Measurements from ENCODE around the gene SHKBP1.

GRCh38 chr19:40589591-40590429 lies 13.1 kb downstream of the SHKBP1 start:
- TF ChIP-seq POLR2A (IDR thresholded peaks at IDR 0.05; ENCODE audit: control extremely low read depth in 1 of 2, low read depth in 2 of 2, low read length in 2 of 2) (no peak), EZH2 (IDR thresholded peaks at IDR 0.05; ENCODE audit: low read depth, low read length, severe bottlenecking) (no peak), CTCF (IDR thresholded peaks at IDR 0.05; ENCODE audit: control extremely low read depth in 1 of 3, insufficient read depth in 1 of 3, low read depth in 1 of 3, low read length in 3 of 3) (no peak), RFX5 (IDR thresholded peaks at IDR 0.05; ENCODE audit: borderline replicate concordance, low read depth, low read length) (no peak), EP300 (IDR thresholded peaks at IDR 0.05; ENCODE audit: borderline replicate concordance in 1 of 2, low read depth in 2 of 2, low read length in 2 of 2) (no peak), JUN (IDR thresholded peaks at IDR 0.05; ENCODE audit: low read depth, low read length) (no peak)
